Measurements from ENCODE around the gene ACACA. TPM values are rescaled to one million over a fixed set of nuclear protein-coding genes. Genes with fewer than 3 reads are reported as not detected.

The ACACA gene
- total and polyA plus RNA-seq, 5 experiments from 2014 or later: 5.7 to 15.2 (median 9.0) TPM

DNA sequence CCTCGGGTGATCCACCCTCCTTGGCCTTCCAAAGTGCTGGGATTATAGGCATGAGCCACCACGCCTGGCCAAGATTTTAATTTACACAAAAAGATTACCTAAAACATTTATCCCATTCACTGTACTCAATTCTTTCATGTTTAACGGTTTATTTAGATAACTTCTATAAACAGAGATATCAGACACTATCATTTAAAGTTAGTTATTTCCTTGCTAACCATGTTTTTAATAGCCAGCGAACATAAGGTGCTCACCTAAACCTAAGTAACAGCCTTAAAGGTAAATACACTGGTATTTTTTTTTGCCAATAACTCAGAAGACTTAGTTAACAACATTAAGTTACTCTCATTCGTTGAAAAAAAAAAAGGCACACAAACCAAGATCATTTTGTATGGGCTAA, 112.9 kb downstream of the ACACA start:
- ATAC-seq (no peak), DNase-seq (no peak)
- H3K27ac Mint-ChIP-seq: no peak overlapping the region
- no peaks in the 10 kb centered on the region for H3K27me3 Mint-ChIP-seq
- peaks cover 0 to 14% (median 6%) of the 10 kb centered on the region in 3 donors for H3K36me3 Mint-ChIP-seq
- POLR2A ChIA-PET: interaction anchor here (0.6 to 0.7 kb wide), 2 partner anchors 65 to 147 kb away, joined by 3 to 5 read pairs; no protein-coding TSS in a partner anchor
- peaks cover 0 to 5% (median 4%) of the 10 kb centered on the region in 4 donors for H3K4me1 Mint-ChIP-seq
- H3K4me3 Mint-ChIP-seq: no peak overlapping the region
- H3K9me3 Mint-ChIP-seq: no peaks in the 10 kb centered on the region

DNA sequence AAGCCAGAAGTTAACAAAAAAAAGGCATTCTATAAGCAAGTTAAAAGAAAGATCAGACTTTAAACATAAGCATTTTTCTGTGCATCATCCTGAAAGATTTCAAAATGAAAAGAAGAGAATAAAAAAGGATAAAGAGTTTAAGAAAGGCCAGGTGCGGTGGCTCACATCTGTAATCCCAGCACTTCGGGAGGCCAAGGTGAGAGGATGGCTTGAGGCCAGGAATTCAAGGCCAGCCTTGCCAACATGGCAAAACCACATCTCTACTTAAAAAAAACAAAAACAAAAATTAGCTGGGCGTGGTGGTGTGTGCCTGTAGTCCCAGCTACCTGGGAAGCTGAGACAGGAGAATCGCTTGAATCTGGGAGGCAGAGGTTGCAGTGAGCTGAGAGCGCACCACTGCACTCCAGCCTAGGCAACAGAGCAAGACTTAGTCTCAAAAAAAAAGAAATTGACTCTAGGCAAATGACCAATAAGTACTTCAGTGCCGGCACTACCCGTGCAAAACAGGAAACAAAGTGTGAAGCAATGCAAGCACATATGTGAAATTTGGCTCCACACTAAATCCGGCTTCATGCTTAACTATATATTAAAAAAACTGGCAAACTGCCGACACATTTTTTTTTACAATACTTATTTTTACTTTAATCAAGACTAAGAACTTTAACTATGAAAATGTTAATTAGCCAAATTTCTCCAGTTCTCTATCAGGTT, 114.1 kb downstream of the ACACA start:
- Mint-ChIP-seq H3K36me3 (peaks cover 0 to 12% (median 6%) of the 10 kb centered on the region in 3 donors), H3K27ac (peak overlapping the region in 1 of 10 donors; percentile 37), H3K4me1 (peaks cover 0 to 9% (median 4%) of the 10 kb centered on the region in 4 donors), H3K4me3 (no peak overlapping the region), H3K9me3 (no peaks in the 10 kb centered on the region), H3K27me3 (no peaks in the 10 kb centered on the region)
- no peak for DNase-seq
- no peak for ATAC-seq
- POLR2A ChIA-PET: no interaction called here

DNA sequence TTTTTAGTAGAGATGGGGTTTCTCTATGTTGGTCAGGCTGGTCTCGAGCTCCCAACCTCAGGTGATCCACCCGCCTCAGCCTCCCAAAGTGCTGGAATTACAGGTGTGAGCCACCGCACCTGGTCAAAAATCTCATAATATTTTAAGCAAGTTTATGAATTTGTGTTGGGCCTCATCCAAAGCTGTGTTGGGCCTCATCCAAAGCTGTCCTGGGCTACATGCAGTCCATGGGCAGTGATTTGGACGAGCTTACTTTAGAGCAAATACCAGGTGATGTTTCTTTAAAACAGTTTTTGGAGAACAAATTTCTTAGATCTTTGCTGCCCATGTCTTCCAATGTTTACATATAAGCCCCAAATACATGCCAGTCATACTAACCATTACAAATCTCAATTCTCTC, 115.3 kb downstream of the ACACA start:
- DNase-seq (no peak), ATAC-seq (no peak)
- H3K4me3 Mint-ChIP-seq: no peak overlapping the region
- no peak overlapping the region for H3K27ac Mint-ChIP-seq
- no peaks in the 10 kb centered on the region for H3K9me3 Mint-ChIP-seq
- peaks cover 0 to 9% (median 4%) of the 10 kb centered on the region in 4 donors for H3K4me1 Mint-ChIP-seq
- H3K27me3 Mint-ChIP-seq: no peaks in the 10 kb centered on the region
- POLR2A ChIA-PET: no interaction called here
- peaks cover 0 to 15% (median 6%) of the 10 kb centered on the region in 3 donors for H3K36me3 Mint-ChIP-seq

DNA sequence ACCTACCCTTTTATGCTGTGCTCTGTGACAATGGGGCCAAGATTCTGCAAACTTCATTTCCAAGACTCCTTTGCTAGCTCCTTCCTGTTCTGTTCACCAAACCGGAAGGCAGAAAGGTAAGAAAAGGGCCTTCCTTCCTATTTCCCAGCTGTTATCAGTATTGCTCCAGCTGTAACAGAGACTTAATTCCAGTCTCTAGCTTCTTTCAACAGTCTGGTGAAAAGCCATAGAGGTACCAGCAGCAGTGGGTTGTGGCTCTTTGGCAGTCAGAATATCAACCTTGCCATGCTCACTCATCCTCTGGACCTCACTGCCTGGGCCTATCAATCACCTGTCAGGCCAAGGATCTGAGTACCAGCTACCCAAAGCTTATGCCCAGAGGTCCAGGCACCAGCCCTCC, 120.2 kb downstream of the ACACA start:
- DNase-seq: no peak
- peaks cover 0 to 8% (median 2%) of the 10 kb centered on the region in 4 donors for H3K4me1 Mint-ChIP-seq
- no peaks in the 10 kb centered on the region for H3K9me3 Mint-ChIP-seq
- POLR2A ChIA-PET: no interaction called here
- H3K4me3 Mint-ChIP-seq: no peak overlapping the region
- no peak for ATAC-seq
- no peaks in the 10 kb centered on the region for H3K27me3 Mint-ChIP-seq
- H3K36me3 Mint-ChIP-seq: peaks cover 11 to 35% (median 11%) of the 10 kb centered on the region in 3 donors
- no peak overlapping the region for H3K27ac Mint-ChIP-seq

DNA sequence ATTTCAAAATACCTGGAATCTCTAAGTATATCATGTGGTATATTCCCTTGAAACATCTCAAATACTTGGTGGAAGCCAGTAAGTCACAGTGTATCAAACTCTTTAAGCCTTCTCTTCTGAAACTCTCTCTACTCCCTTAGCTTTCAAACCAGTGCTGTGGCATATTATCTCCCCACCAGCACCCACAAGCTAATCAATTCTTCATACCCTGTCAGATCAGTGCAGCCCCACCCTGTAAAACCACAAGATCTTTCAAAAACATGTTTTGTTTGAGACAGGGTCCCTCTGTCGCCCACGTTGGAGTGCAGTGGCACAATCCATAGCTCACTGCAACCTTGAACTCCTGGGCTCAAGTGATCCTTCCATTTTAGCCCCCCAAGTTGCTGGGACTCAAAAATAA, 122.4 kb downstream of the ACACA start:
- no peaks in the 10 kb centered on the region for H3K9me3 Mint-ChIP-seq
- POLR2A ChIA-PET: no interaction called here
- peaks cover 11 to 39% (median 14%) of the 10 kb centered on the region in 3 donors for H3K36me3 Mint-ChIP-seq
- H3K4me1 Mint-ChIP-seq: peaks cover 0 to 8% (median 2%) of the 10 kb centered on the region in 4 donors
- ATAC-seq: no peak
- H3K4me3 Mint-ChIP-seq: no peak overlapping the region
- no peaks in the 10 kb centered on the region for H3K27me3 Mint-ChIP-seq
- no peak overlapping the region for H3K27ac Mint-ChIP-seq
- DNase-seq: no peak

DNA sequence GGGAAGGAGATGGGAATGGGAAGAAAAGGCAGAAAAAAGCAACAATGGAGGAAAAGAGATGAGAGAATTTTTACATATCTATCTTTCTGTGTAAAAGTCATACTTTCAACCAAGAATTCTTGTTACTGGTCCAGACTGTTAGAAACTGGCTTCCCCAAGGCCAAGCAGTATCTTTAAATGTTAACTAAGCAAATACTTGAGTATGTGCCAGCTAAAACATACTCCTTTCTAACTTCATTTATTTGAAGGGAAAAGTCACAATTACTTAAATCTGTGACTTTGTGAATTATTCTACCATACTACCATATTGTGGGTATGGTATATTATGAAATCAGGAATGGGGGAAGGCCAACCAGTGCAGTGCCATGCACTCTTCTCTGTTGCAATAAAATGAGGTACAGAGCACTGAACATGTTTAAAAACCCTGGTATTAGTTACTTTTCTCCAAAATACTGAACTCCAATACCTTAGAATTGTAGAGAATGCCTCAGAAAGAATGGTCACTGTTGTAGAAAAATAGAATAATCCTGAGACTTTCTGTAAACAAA, 123.1 kb downstream of the ACACA start:
- POLR2A ChIA-PET: no interaction called here
- DNase-seq (no peak), ATAC-seq (no peak)
- no peak overlapping the region for H3K27ac Mint-ChIP-seq
- H3K27me3 Mint-ChIP-seq: no peaks in the 10 kb centered on the region
- H3K4me1 Mint-ChIP-seq: peaks cover 0 to 8% (median 2%) of the 10 kb centered on the region in 4 donors
- H3K4me3 Mint-ChIP-seq: no peak overlapping the region
- H3K9me3 Mint-ChIP-seq: no peaks in the 10 kb centered on the region
- peaks cover 11 to 39% (median 14%) of the 10 kb centered on the region in 3 donors for H3K36me3 Mint-ChIP-seq

DNA sequence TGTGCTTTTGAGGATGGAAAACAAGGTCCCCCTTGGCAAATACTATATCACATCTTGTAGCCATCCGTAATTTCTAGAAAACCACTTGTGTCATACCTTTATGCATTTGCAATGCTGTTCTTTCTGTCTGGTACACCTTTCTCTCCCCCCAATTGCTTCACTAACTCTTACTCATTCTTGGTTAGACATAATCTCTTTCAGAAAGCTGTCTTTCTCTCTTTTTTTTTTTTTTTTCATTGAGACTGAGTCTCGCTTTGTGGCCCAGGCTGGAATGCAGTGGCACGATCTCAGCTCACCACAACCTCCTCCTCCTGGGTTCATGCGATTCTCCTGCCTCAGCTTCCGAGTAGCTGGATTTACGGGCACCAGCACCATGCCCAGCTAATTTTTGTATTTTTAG, 125.8 kb downstream of the ACACA start:
- DNase-seq (no peak), ATAC-seq (no peak)
- no peaks in the 10 kb centered on the region for H3K27me3 Mint-ChIP-seq
- H3K4me3 Mint-ChIP-seq: no peak overlapping the region
- peaks cover 11 to 58% (median 30%) of the 10 kb centered on the region in 3 donors for H3K36me3 Mint-ChIP-seq
- no peaks in the 10 kb centered on the region for H3K9me3 Mint-ChIP-seq
- peak overlapping the region in 1 of 10 donors; percentile 34 for H3K27ac Mint-ChIP-seq
- H3K4me1 Mint-ChIP-seq: peaks cover 0 to 5% (median 2%) of the 10 kb centered on the region in 4 donors
- POLR2A ChIA-PET: no interaction called here

DNA sequence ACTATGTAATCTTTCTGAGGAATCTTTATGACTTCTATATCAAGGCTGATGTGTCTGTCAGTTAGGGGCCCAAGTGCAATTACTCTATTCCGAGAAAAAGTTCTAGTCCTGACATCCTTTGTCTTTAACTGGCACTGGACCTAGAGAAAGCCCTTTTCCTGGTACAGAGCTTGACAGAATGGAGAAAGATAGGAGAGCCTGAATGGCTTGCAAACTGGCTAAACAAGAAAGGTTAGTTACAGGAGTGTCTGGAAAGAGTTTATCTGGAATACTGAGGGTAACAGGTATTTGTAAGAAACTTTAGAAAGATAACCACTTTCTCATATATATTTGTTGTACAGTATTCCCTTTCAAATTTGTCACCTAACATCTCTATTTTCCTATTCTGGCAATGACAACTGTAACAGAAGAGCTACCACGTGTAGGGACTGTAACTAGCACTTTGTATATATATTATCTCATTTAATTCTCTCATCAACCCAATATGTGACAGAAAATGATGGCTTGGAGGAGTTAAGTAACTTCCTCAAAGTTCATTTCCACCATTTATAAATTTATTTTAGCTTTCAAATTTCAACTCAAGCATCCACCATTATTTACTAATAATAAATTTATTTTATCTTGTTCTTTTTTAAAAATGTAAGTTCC, 128.3 kb downstream of the ACACA start:
- H3K4me3 Mint-ChIP-seq: no peak overlapping the region
- H3K4me1 Mint-ChIP-seq: peaks cover 0 to 4% (median 1%) of the 10 kb centered on the region in 4 donors
- POLR2A ChIA-PET: no interaction called here
- peaks cover 11 to 77% (median 43%) of the 10 kb centered on the region in 3 donors for H3K36me3 Mint-ChIP-seq
- ATAC-seq (no peak), DNase-seq (no peak)
- no peaks in the 10 kb centered on the region for H3K27me3 Mint-ChIP-seq
- no peak overlapping the region for H3K27ac Mint-ChIP-seq
- H3K9me3 Mint-ChIP-seq: no peaks in the 10 kb centered on the region

DNA sequence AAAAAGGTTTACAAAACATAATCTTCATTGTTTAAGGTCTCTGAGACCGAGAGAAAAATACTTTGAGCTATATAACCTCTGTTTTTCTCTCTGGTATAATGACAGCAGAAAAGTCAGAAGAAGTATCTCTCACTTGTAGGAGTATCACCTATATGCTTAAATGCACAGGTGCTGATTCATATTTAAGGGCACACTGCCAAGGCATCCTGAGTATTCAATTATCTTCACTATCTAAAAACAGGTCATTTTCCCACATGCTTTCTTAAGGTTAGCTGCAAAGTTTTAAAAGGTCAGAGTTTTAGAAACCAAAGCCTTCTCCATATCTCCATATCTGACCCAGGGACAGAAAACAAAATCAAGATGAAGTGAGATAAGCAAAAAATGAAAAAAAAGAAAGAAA, 130.2 kb downstream of the ACACA start:
- ATAC-seq (no peak), DNase-seq (no peak)
- POLR2A ChIA-PET: no interaction called here
- H3K9me3 Mint-ChIP-seq: no peaks in the 10 kb centered on the region
- H3K27me3 Mint-ChIP-seq: no peaks in the 10 kb centered on the region
- H3K27ac Mint-ChIP-seq: peak overlapping the region in 2 of 10 donors; percentile 1 to 75
- H3K4me3 Mint-ChIP-seq: no peak overlapping the region
- H3K4me1 Mint-ChIP-seq: peaks cover 0 to 2% (median 1%) of the 10 kb centered on the region in 4 donors
- H3K36me3 Mint-ChIP-seq: peaks cover 0 to 64% (median 36%) of the 10 kb centered on the region in 3 donors

DNA sequence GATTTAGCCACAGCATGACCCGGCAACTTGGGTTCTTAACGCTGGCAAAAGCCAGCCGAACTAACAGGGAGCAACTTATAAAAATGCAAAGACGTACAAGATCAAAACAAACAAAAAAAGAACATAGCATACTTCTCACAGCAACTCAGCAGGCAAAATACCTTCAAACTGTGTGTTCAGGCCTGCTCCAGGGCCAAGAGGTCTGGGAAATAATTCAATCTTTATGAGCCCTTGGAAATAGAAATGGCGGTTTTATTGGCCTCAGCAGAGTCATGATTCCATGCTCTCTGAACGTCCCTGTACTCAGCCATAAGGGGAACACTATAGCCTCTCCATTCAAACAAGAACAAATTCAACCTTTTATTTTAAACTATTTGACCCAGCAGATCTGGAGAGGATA, 132.2 kb downstream of the ACACA start:
- H3K27me3 Mint-ChIP-seq: no peaks in the 10 kb centered on the region
- no peak overlapping the region for H3K4me3 Mint-ChIP-seq
- peaks cover 0 to 71% (median 47%) of the 10 kb centered on the region in 3 donors for H3K36me3 Mint-ChIP-seq
- ATAC-seq (no peak), DNase-seq (no peak)
- H3K4me1 Mint-ChIP-seq: peaks cover 0 to 2% (median 1%) of the 10 kb centered on the region in 4 donors
- H3K27ac Mint-ChIP-seq: peak overlapping the region in 1 of 10 donors; percentile 44
- POLR2A ChIA-PET: no interaction called here
- H3K9me3 Mint-ChIP-seq: no peaks in the 10 kb centered on the region

DNA sequence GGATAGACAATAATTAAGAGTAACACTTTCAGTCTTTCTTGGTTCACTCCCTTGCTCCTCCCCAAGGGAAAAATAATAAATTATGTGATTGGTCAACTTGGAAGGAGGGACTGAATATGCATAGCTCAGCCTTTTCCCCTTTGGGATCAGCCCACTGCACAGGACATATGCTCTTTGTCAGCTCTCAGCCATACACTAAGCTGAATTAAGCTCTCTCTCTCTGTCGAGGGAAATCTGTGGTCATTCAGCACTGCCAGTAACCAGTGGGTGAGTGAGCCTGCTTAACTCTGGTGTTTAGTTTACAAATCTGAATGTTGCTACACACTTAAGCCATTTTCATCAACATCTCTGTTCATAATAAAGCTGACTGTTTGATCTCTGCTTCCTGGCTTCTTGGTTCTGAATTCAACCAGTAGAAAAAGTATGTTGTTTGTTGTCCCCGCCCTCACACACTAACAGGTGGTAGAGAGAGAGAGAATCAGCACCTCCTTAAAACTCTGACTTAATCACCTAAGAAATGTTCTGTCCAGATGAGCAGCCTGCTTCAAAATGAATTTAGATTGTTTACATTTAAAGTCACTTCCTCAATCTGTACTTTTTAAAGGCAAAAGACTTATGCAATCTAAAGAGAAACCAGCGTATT, 133.1 kb downstream of the ACACA start:
- POLR2A ChIA-PET: no interaction called here
- no peaks in the 10 kb centered on the region for H3K9me3 Mint-ChIP-seq
- ATAC-seq (no peak), DNase-seq (no peak)
- H3K27me3 Mint-ChIP-seq: no peaks in the 10 kb centered on the region
- H3K4me3 Mint-ChIP-seq: no peak overlapping the region
- H3K4me1 Mint-ChIP-seq: peaks cover 0 to 2% (median 1%) of the 10 kb centered on the region in 4 donors
- peak overlapping the region in 2 of 10 donors; percentile 14 to 22 for H3K27ac Mint-ChIP-seq
- peaks cover 0 to 76% (median 54%) of the 10 kb centered on the region in 3 donors for H3K36me3 Mint-ChIP-seq

DNA sequence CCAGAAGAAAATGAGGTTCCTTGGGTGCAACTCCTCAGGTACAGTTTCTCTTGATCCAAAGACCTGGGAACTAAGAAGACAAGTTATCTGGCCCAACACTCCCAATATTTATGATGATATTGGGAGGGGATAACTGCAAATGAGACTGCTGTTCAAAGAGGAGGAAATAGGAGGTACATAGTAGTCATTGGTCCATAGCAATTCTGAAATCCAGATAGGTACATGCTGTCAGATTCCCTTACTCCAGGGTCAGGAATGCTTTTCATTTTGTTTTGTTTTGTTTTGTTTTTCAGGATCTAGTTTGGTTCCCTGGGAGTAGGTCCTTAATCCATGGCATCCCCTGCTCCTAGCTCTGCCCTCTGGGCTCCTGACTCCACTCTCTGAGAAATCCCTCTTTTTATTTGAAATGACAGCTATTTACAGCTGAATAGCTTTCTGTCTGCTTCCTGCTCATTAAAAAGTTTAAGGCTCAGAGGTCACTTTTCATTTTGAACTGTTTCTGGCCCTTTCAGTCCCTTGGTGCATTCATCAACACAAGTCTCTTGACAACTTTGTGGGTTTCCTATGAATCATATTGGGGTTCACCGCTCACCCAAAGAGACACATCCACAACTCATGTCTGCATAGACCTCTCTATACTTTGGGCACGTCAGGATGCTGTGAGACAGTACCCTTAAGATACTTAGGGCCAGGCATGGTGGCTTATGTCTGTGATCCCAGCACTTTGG, 141.0 kb downstream of the ACACA start:
- Mint-ChIP-seq H3K27ac (no peak overlapping the region), H3K36me3 (peaks cover 32 to 87% (median 64%) of the 10 kb centered on the region in 3 donors), H3K4me3 (no peak overlapping the region), H3K9me3 (peaks cover 0 to 30% (median 12%) of the 10 kb centered on the region in 9 donors), H3K27me3 (no peaks in the 10 kb centered on the region), H3K4me1 (peaks cover 0 to 2% (median 0%) of the 10 kb centered on the region in 4 donors)
- DNase-seq: no peak
- no peak for ATAC-seq
- POLR2A ChIA-PET: no interaction called here

Data from naive thymus-derived CD8-positive, alpha-beta T cell (primary cell).